ENCODE data around the gene LLGL2.

LLGL2 gene

DNA sequence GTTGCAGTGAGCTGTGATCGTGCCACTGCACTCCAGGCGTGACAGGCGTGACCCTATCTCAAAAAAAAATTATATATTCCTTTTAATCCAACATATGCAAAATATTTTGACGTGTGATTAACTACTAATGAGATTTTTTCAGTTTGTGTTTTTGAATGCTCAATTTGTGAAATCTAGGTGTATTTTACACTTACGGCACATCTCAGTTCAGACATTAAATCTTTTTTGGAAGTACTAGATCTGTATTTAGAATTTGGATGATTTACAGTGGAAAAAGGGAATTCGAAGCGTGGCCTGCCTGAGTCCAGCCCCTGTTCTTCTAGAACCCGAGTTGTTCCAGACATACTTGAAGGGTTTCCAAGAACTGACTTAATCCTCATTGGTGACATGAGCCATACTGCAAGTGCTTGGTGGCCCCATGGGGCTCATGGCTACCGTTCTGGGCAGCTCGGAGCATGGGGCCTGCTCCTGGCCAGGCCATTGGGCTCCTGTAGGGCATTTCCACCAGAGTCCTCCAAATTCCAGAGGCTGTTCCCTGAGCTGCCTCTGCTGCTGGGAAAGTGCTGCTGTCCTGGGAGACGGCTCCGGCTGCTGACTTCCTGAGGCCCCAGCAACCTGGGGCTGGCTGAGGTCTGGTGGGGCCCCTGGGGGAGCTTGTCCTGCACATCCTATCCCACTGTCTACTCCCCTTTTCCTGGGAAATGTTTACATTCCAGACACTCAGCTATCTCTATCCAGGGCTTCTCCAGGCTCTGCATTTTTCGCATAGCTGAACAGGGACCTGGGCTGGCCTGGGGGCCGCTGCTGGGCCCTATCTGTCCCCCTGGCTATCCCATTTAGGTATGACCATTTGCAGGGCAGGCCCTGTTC lies 27.2 kb downstream of the LLGL2 start:
- no peak overlapping the region for H3K4me3 ChIP-seq (replicated peaks in 1 of 2; ENCODE audit: low read depth in 2 of 2, low read length in 2 of 2)
- TF ChIP-seq, protein P1, sequence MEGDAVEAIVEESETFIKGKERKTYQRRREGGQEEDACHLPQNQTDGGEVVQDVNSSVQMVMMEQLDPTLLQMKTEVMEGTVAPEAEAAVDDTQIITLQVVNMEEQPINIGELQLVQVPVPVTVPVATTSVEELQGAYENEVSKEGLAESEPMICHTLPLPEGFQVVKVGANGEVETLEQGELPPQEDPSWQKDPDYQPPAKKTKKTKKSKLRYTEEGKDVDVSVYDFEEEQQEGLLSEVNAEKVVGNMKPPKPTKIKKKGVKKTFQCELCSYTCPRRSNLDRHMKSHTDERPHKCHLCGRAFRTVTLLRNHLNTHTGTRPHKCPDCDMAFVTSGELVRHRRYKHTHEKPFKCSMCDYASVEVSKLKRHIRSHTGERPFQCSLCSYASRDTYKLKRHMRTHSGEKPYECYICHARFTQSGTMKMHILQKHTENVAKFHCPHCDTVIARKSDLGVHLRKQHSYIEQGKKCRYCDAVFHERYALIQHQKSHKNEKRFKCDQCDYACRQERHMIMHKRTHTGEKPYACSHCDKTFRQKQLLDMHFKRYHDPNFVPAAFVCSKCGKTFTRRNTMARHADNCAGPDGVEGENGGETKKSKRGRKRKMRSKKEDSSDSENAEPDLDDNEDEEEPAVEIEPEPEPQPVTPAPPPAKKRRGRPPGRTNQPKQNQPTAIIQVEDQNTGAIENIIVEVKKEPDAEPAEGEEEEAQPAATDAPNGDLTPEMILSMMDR (IDR thresholded peaks at IDR 0.05; ENCODE audit: low read depth, low read length) = no peak
- peak in 1 of 2 donors; percentile 44 for DNase-seq (ENCODE audit: low read depth in 2 of 2)

DNA sequence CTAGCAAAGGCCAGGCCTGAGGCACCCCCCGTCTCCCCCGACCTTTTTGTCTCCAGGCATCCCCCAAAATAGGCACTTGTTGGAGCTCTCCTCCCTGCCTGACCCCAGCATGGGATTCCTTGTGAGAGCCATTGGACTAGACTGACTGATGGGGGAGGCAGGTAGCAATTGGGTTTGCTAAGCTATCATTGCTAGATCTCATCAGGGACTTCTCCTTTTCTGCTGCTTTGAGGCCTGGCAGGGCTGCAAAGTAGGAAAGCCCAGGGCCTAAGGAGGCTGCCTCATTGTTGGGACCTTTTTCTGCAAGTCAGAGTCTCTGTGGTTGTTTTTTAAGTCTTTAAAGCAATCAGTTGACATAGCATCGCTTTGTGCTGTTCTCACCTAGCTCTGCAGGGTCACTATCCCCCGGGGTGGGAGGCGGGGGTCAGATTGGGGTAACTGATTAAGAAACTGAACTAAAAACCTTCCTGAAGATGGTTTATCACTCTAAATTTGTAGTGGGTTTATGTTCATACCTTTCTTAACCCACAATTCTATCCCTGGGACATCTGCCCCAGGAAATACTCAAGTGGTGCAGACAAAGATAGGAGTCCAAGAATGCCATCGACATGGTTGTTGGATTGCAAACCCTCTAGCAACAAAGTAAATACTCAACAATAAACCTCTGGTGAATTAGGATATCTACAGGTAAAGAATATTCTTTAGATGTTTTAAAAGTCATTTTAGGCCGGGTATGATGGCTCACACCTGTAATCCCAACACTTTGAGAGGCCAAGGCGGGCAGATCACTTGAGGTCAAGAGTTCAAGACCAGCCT lies 28.0 kb downstream of the LLGL2 start:
- TF ChIP-seq, protein P1 (IDR thresholded peaks at IDR 0.05; ENCODE audit: low read depth, low read length) = no peak
- no peak overlapping the region for H3K4me3 ChIP-seq (replicated peaks in 1 of 2; ENCODE audit: low read depth in 2 of 2, low read length in 2 of 2)
- DNase-seq (ENCODE audit: low read depth in 2 of 2) = no peak

DNA sequence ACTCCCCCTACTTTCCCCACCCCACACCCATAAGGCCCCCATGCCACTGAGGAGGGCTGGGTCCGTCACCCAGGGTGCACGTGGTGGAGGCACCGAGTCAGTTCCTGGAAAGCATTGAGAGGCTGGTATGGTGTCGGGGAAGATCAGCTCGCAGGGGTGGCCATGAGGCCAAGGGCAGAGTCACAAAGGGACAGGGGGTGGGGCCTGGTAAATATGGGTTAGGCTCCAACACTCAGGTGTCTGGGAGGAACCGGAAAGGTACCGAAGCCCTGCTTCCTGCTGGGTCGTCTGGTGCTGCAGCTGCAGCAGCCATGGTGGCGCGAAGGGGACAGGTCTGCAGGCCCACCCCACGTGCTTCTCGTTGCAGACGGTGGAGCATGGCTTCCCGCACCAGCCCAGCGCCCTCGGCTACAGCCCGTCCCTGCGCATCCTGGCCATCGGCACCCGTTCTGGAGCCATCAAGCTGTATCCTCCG lies 30.2 kb downstream of the LLGL2 start:
- H3K4me3 ChIP-seq (replicated peaks in 1 of 2; ENCODE audit: low read depth in 2 of 2, low read length in 2 of 2) = no peak overlapping the region
- no peak for DNase-seq (ENCODE audit: low read depth in 2 of 2)
- TF ChIP-seq, protein P1 (IDR thresholded peaks at IDR 0.05; ENCODE audit: low read depth, low read length) = no peak

DNA sequence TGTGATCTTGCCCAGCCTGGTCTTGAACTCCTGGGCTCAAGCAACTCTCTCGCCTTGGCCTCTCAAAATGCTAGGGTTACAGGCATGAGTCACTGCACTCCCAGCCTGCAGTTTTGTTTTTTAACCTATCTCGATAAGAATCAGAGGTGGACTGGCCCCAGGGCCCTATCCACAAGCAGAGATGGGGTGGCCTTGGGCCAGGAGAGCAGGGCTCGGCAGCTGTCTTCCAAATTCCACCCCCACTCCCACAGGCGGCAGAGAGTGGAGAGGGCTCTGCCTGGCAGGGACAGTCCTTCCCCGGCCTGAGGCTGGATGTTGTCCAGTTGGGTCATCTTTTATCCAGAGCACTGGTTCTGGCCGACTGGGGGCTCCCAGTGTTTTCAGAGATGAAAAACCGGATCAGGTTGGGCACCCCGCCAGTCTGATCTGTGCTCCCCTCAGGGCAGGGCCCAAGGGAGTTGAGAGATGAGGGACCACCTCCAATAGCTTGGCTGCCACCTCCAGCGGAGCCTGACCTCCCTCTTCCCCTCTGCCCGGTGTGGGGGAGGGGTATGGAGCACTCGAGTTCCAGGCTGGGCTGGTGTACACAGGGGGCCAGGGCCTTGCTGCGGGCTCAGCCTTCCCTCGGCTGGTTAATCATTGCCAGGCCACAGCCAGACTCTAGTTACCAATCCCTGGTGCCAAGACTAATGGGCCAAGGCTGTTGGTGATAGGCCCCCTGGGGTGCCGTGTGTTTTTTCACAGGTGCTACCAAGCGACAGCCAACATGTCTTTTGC lies 31.8 kb downstream of the LLGL2 start:
- TF ChIP-seq, protein P1 (IDR thresholded peaks at IDR 0.05; ENCODE audit: low read depth, low read length) = no peak
- no peak overlapping the region for H3K4me3 ChIP-seq (replicated peaks in 1 of 2; ENCODE audit: low read depth in 2 of 2, low read length in 2 of 2)
- DNase-seq (ENCODE audit: low read depth in 2 of 2) = peak; percentile 6 to 60

DNA sequence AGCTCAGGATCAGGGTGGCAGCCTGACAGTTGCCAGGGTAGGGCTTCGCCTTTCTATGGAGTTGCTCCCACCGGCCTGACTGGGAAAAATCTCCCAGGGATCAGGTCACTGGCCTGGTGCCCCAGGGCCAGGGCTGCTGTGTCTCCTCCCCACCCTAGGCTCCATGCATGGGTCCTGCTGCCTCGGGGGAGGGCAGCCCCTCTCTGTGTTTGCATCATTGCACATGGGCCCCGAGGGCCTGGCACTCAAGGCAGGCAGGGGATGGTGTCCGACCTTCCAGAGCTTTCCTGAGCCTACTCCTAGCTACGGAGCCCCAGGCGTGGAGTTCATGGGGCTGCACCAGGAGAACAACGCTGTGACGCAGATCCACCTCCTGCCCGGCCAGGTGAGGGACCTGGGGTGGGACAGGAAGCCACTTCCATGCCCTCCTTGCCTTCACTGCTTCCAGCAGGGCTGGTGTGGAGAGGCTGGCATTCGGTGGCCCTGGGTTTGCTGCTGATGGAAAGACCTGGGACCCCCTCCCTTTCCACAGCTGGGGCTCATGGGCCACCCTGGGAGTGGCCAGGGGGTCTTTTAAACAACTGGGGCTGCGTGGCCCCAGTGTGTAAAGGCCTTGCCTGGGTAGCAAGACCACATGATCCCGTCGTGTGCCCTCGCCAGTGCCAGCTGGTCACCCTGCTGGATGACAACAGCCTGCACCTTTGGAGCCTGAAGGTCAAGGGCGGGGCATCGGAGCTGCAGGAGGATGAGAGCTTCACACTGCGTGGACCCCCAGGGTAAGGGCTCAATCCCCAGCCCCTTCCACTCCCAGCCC lies 32.6 kb downstream of the LLGL2 start:
- TF ChIP-seq, protein P1 (IDR thresholded peaks at IDR 0.05; ENCODE audit: low read depth, low read length) = no peak
- DNase-seq (ENCODE audit: low read depth in 2 of 2) = no peak
- H3K4me3 ChIP-seq (replicated peaks in 1 of 2; ENCODE audit: low read depth in 2 of 2, low read length in 2 of 2) = no peak overlapping the region

All from cardiac fibroblast (primary cell).